ENCODE data around the gene NEURL1B.
A peak's percentile ranks its signal among the peaks of the same experiment; 100 is the strongest.
"Not testable (repeated sequence)": the region's sequence is repeated elsewhere in the genome, so short reads cannot be mapped to it uniquely, and the experiment has no call there.

Gene NEURL1B

DNA sequence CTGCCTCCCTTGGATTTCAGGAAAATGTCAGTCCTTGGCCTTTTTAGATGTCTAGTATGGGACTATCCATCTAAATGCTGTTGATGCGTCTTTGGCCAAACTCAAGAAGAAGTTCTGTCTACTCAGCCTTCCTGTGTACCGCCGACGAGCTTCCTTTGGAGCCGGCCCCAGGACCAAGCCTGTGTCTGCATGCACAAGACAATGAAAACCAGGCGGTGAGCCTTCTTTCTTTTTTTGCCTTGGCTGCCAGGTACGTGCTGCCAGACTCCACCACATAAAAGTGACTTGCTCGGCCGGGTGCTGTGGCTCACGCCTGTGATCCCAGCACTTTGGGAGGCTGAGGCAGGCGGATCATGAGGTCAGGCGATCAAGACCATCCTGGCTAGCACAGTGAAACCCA is 6.0 kb upstream of the NEURL1B start:
- DNase-seq: no peak

- no peak for DNase-seq
Observed at GRCh38 chr5:172636279-172637050, 4.6 kb upstream of the NEURL1B start.

DNA sequence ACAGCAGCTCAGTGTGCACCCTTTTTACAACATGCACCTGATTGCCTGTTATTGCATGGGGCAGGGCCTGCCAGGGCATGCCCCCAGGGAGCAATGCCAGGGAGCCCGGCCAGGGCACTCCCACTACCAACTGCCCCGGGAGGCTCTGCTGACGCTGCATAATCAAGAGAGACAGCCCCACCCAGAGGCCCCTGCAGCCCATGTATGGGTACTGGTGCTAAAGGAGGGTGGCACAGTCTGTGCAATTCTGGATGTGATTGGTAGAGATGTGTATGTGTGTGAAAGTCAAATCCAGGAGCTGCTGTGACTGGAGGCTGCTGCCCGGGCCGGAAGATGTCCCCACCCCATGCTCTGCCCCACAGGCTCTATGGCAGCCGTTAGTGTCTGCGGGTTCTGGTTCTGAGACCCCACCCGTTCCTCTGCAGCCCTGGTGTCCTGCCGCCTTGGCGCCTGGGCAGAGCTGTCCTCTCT is 3.9 kb upstream of the NEURL1B start:
- no peak for DNase-seq

DNA sequence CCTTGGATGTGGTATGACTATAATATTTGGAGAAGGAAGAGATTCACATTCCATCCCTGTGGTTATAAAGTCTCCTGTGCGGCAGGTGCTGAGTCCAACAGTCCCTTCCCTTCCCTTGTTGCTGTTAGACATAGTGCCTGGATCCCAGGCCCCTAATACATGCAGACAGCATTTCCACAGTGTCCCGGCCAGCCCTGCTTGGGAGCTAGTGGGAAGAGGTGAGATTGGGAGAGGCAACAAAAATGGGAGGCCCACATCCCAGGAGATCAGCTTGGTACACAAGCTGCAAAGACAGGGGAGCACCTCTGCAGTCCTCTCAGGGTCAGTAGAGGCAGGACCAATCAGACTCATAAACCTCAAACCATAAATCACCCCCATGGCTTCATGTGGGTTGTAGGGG is 3.3 kb upstream of the NEURL1B start:
- no peak for DNase-seq

- no peak for DNase-seq
Observed at GRCh38 chr5:172638209-172638768, 2.8 kb upstream of the NEURL1B start.

GRCh38 chr5:172640139-172640538 is 924 bp upstream of the NEURL1B start:
- no peak for DNase-seq

- DNase-seq: peak in 1 of 3 donors; percentile 40
Observed at GRCh38 chr5:172641359-172642050, 442 bp downstream of the NEURL1B start.

DNA sequence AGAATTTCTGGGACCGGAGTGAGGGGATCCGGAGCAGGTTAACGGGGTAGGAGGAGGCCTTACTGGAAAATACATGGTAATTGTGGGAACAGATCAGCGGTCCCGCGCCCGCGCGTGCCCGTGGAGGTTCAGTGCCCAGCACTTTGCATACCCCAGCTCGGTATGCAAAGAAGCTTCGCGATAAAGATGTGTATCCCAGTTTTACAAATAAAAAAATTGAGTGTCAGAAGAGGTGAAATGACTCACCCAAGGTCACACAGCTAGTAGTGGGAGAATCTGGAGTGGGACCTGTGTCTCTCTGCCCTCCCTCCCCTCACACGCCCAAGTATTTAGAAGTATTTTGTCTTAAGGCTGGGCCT is 967 bp downstream of the NEURL1B start:
- no peak for DNase-seq

DNA sequence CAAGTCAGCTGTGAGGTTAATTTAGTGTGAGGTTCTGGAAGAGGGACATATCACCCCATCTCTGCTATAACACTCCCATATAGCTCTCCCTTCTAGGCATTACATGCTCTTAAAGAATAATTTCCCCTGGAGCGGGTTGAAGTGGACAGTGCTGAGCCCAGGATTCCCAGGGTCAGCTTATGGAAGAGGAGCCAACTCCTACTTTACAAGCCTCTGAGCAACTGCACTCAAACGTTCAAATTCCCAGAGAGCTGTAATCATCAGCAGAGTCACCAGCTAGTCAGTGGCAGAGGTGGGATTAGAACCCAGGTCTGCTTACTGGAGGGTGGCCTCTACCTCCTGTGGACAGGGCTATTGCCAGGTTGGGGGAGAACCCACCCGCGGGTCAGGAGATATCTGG is 1.4 kb downstream of the NEURL1B start:
- no peak for DNase-seq

GRCh38 chr5:172642926-172643871 is 2.1 kb downstream of the NEURL1B start:
- DNase-seq: peak in 1 of 3 donors; percentile 12

GRCh38 chr5:172644266-172644665 is 3.2 kb downstream of the NEURL1B start:
- DNase-seq: peak; percentile 11 to 32 (median 29)

- DNase-seq: no peak
Observed at GRCh38 chr5:172644711-172645110, 3.6 kb downstream of the NEURL1B start.

DNA sequence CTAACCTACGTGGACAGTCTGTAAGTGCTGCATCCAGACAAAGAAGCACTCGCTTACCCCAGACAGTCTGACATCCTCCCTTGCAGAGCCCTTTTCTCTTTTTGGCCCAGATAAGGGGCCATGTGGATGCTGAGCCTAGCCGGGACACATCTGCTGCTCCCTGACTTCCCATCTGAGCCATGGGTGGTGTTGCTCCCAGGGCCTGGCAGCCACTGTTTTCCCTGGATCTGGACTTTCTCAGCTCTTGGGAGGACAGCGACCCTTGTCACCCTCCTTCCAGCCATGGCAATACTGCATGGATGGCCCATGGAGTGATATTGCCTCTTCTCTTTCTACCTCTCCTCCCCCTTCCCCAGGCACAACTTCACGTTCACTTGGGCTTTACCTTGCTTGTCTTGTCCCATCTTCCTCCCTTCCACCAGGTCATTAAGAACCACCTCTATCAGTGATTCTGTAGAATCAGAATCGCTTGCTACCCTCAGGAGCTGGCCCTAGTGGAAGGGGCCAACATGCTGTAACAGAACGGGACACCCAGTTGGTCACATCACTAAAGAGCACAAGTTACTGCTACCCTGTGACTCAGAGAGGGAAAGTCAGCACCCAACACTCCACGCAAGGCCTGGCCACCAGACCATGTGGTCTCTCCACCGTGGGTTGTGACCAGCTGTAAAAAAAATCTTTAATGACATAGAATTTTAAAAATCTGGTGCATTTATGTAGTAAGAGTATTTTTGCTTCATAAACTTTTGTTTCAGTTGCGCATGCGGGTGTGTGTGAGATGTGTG is 4.4 kb downstream of the NEURL1B start:
- DNase-seq: peak; percentile 30 to 44 (median 42)

GRCh38 chr5:172646716-172647285 is 5.7 kb downstream of the NEURL1B start:
- no peak for DNase-seq

GRCh38 chr5:172647352-172648012 is 6.4 kb downstream of the NEURL1B start:
- DNase-seq: no peak

GRCh38 chr5:172648013-172648381 is 6.9 kb downstream of the NEURL1B start:
- DNase-seq: no peak

DNA sequence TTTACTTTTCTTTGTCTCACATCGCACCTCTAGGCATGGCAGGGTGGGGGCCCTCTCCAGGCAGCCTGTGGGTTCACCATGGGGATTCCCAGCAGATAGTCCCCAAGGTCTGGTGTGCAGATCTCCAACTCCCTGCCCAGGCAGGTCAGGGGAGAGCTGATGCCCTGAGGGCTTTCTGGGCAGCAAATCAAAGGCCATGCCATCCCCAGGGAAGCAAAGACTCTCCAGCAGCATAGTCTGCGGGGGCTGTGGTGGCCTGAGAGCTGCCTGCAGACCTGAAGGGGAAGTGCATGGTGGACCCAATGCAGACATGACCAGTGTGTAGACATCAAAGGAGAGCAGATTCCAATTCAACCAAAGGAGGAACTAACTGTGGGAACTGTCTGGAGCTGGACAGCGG is 7.7 kb downstream of the NEURL1B start:
- DNase-seq: no peak

GRCh38 chr5:172656496-172656895 is 15.4 kb downstream of the NEURL1B start:
- DNase-seq: not testable (repeated sequence)

DNA sequence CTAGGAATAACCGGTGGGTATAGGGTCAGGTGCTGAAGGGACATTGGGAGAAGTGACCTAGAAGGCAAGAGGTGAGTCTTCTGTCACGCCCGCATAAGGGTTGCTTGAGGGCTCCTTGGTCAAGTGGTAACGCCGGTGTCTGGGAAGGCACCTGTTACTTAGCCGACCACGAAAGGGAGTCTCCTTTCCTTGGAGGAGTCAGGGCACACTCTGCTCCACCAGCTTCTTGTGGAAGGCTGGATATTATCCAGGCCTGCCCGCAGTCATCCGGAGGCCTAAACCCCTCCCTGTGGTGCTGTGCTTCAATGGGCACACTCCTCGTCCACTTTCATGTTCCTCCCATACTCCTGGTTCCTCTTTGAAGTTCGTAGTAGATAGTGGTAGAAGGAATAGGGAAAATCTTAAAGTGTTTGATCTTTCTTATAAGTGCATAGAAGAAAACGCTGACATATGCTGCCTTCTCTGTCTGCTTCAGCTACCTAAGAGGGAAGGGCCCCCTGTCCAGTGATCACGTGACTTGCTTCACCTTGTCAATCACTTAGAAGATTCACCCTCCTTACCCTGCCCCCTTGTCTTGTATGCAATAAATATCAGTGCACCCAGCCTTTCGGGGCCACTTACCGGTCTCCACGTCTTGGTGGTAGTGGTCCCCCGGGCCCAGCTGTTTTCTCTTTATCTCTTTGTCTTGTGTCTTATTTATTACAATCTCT is 16.6 kb downstream of the NEURL1B start:
- not testable (repeated sequence) for DNase-seq

- DNase-seq: no peak
Observed at GRCh38 chr5:172658391-172658790, 17.3 kb downstream of the NEURL1B start.

All from suppressor macrophage treated with lipopolysaccharide for 1 hour (primary cell).